ENCODE results near the gene PACSIN2. TPM values are rescaled to one million over a fixed set of nuclear protein-coding genes. Genes with fewer than 3 reads are reported as not detected.
A peak's percentile ranks its signal among the peaks of the same experiment; 100 is the strongest.
"Not testable (repeated sequence)": the region's sequence is repeated elsewhere in the genome, so short reads cannot be mapped to it uniquely, and the experiment has no call there.

PACSIN2 gene
- total and polyA plus RNA-seq, 8 donors: 63.4 to 149 (median 66.2) TPM

DNA sequence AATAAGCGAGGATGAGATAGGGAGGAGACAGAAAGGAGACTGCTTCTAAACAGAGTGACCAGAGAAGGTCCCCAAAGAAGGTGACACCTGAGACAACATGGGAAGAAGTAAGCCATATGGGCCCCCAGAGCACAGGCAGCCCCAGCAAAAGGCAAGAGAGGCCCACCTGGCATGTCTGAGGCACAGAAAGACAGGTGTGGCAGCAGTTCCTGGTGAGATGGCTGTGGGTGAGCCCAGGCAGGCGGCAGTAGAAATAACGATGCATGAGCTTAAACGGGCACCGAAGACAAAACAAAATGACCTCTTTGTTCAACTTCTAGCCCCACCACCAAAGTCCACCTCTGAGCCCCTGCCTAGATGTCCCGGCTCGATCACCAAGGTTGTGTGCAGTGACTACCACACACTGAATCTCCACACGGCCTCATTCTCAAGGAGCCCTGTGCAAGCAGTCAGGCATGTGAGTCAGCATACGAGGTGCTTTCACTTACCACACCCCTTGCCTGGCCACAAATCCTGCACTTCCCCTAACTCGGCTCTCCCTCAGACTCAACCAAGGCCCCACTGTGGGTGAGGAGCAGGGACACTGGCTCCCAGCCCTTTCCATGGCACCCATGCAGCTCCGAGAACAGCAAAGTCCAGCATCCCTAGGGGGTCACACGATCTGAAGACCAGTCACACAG is 77.6 kb downstream of the PACSIN2 start:
- TF ChIP-seq, protein P1, sequence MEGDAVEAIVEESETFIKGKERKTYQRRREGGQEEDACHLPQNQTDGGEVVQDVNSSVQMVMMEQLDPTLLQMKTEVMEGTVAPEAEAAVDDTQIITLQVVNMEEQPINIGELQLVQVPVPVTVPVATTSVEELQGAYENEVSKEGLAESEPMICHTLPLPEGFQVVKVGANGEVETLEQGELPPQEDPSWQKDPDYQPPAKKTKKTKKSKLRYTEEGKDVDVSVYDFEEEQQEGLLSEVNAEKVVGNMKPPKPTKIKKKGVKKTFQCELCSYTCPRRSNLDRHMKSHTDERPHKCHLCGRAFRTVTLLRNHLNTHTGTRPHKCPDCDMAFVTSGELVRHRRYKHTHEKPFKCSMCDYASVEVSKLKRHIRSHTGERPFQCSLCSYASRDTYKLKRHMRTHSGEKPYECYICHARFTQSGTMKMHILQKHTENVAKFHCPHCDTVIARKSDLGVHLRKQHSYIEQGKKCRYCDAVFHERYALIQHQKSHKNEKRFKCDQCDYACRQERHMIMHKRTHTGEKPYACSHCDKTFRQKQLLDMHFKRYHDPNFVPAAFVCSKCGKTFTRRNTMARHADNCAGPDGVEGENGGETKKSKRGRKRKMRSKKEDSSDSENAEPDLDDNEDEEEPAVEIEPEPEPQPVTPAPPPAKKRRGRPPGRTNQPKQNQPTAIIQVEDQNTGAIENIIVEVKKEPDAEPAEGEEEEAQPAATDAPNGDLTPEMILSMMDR (IDR thresholded peaks at IDR 0.05): no peak
- ATAC-seq (peak; percentile 75), DNase-seq (peak in 2 of 4 donors; percentile 84 to 85)
- H3K4me1 ChIP-seq: peaks cover 62 to 92% of the 10 kb centered on the region in 2 donors
- no peaks in the 10 kb centered on the region for H3K9me3 ChIP-seq
- no peak overlapping the region for H3K4me3 ChIP-seq
- H3K36me3 ChIP-seq: no peaks in the 10 kb centered on the region
- peak overlapping the region; percentile 72 to 77 for H3K27ac ChIP-seq
- H3K27me3 ChIP-seq: no peaks in the 10 kb centered on the region
- intact Hi-C loops (cut with DNase I): no loop called here

DNA sequence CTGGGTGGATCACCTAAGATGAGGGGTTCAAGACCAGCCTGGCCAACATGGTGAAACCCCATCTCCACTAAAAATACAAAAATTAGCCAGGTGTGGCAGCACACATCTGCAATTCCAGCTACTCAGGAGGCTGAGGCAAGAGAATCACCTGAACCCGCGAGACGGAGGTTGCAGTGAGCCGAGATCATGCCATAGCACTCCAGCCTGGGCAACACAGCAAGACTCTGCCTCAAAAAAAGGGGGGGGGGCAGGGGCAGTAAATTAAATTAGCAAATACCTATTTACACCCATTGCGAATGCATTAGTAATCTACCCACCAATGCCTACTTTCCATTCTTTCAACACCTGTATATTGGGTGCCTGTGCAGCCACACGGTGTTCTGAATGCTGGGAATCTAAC is 78.3 kb downstream of the PACSIN2 start:
- peaks cover 68 to 95% of the 10 kb centered on the region in 2 donors for H3K4me1 ChIP-seq
- H3K27ac ChIP-seq: peak overlapping the region; percentile 75 to 91
- intact Hi-C loops (cut with DNase I); H3K36me3 ChIP-seq; H3K4me3 ChIP-seq; DNase-seq; H3K27me3 ChIP-seq; ATAC-seq; H3K9me3 ChIP-seq: not testable (repeated sequence)

DNA sequence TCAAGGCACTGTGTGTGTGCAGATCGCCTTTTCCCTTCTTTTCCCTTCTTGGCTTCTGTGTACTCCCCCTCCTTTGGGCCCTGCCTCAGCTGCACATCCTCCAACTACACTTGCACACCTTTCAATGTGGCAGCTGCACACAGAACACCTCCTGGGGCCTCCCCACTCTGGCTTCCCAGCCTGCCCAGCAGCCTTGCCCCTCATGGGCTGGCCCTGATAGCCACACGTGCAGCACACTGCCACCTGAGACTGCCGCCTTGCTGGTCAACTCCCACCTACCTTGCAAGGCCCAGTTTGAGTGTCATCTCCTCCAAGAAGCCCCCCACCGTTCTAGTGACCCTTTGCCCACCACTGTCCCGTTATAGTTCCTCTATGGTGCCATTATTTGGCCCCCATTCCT is 80.6 kb downstream of the PACSIN2 start:
- Histone ChIP-seq H3K36me3 (no peaks in the 10 kb centered on the region), H3K27ac (peak overlapping the region; percentile 91 to 92), H3K9me3 (no peaks in the 10 kb centered on the region), H3K4me1 (peaks cover 73 to 100% of the 10 kb centered on the region in 2 donors), H3K4me3 (no peak overlapping the region), H3K27me3 (no peaks in the 10 kb centered on the region)
- no peak for ATAC-seq
- no peak for DNase-seq
- intact Hi-C loops (cut with DNase I): no loop called here
- TF ChIP-seq, protein P1 (IDR thresholded peaks at IDR 0.05): no peak

DNA sequence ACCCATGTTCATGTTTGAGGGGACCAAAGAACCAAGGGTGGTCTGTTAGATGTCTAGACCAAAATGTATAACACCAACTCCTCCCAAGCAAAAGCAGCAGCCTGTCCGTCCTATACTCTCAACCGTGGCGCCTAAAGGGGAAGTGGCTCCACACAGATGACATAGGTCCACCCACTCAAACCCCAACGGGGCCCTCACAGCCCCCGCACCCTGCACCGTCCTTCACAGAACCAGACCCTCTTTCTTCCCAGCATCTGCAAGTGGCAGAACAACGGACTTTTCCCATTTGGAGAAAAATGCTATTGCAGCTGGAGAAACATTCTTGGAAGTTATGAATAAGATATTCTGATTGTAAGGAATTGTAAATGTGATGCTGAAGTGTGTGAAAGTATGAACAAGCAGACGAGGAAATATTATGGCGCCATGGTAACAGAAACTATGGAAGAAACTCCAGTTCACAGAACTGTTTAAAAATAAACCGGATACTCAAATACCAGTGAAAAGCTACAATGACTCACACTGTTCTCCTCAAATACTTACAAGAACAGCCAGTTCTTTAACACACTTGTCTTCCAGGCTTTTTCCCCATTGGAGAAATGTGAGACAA is 81.4 kb downstream of the PACSIN2 start:
- Histone ChIP-seq H3K27me3 (no peaks in the 10 kb centered on the region), H3K4me1 (peaks cover 72 to 100% of the 10 kb centered on the region in 2 donors), H3K36me3 (no peaks in the 10 kb centered on the region), H3K9me3 (no peaks in the 10 kb centered on the region), H3K4me3 (peak overlapping the region in 1 of 2 donors; percentile 7), H3K27ac (peak overlapping the region; percentile 91 to 92)
- ATAC-seq (peak; percentile 61), DNase-seq (peak in 3 of 4 donors; percentile 46 to 84 (median 73))
- intact Hi-C loops (cut with DNase I): no loop called here
- TF ChIP-seq, protein P1 (IDR thresholded peaks at IDR 0.05): no peak

DNA sequence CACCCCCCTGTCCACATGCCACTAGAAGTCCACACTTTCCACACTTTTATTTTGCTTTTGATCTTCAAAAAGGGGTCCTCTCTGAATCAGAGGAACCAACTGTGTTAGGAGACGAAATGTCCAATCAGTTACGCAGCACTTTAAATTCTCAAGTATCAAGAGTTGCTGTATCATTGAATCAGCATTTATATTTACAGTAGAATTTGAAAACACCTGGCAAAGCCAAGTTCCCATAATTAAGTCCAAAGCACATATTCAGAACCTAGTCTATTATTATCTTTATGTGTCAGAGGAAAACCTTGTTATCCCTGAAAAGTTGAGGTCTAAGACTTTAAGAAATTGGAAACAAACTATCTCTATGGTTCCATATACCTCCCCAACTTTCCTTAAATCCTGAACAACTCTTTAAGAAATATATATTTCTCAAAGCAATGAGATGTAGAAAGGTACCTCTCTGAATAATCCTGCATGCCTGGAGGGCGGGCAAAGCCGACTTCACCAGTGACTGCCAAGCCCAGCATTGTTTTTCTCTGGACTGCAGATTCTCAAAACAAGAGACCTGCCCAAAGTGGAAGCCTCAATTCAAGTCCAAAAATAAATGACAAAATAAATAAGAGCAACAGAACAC is 82.0 kb downstream of the PACSIN2 start:
- intact Hi-C loops (cut with DNase I): no loop called here
- TF ChIP-seq, protein P1 (IDR thresholded peaks at IDR 0.05): no peak
- Histone ChIP-seq H3K4me1 (peaks cover 69 to 100% of the 10 kb centered on the region in 2 donors), H3K4me3 (peak overlapping the region in 1 of 2 donors; percentile 7), H3K9me3 (no peaks in the 10 kb centered on the region), H3K36me3 (no peaks in the 10 kb centered on the region), H3K27me3 (no peaks in the 10 kb centered on the region), H3K27ac (peak overlapping the region; percentile 91 to 92)
- DNase-seq (no peak), ATAC-seq (no peak)

All from left lung (tissue), 10 donors.